HepG2 (cell line): ENCODE data around the gene PSMB8. TPM values are rescaled to one million over a fixed set of nuclear protein-coding genes. Genes with fewer than 3 reads are reported as not detected.

Experiments used
- ARNTL ChIP-seq: sonication (generic); formaldehyde crosslinking; IDR thresholded peaks from 2 replicates; pipeline ENCODE4 v1.4.0; 2020; ENCODE audit warnings: mild to moderate bottlenecking, missing genetic modification reagents
- ATF1 ChIP-seq: IDR thresholded peaks from 2 replicates; pipeline ENCODE4 v1.6.1; 2016; ENCODE audit warnings: mild to moderate bottlenecking, control low read depth
- CEBPG ChIP-seq: IDR thresholded peaks from 2 replicates; pipeline ENCODE4 v1.6.1; 2016
- DMTF1 ChIP-seq: sonication (generic); formaldehyde crosslinking; IDR thresholded peaks from 2 replicates; pipeline ENCODE4 v1.4.0; 2020; ENCODE audit warnings: mild to moderate bottlenecking, missing genetic modification reagents
- DRAP1 ChIP-seq: IDR thresholded peaks from 2 replicates; pipeline ENCODE4 v1.6.1; 2016; ENCODE audit warnings: missing genetic modification reagents, missing compliant biosample characterization
- IRF2 ChIP-seq: IDR thresholded peaks from 2 replicates; pipeline ENCODE4 v1.6.1; 2018; ENCODE audit warnings: missing genetic modification reagents, missing compliant biosample characterization
- MIER3 ChIP-seq: IDR thresholded peaks from 2 replicates; pipeline ENCODE4 v1.6.1; 2016; ENCODE audit warnings: missing compliant biosample characterization, borderline replicate concordance
- RFXANK ChIP-seq: IDR thresholded peaks from 2 replicates; pipeline ENCODE4 v1.6.1; 2016
- RFXAP ChIP-seq: sonication (generic); formaldehyde crosslinking; IDR thresholded peaks from 2 replicates; pipeline ENCODE4 v1.4.0; 2020; ENCODE audit warnings: missing genetic modification reagents, borderline replicate concordance
- STAG1 ChIP-seq: sonication (generic); formaldehyde crosslinking; IDR thresholded peaks from 2 replicates; pipeline ENCODE4 v1.4.0; 2020; ENCODE audit warnings: missing genetic modification reagents
- SYNCRIP ChIP-seq: fragments of 200-400 bp; formaldehyde crosslinking; IDR thresholded peaks from 2 replicates; pipeline ENCODE4 v1.6.1; 2018; ENCODE audit warnings: mild to moderate bottlenecking, low read depth, low read length; ENCODE audit not compliant: insufficient read depth
- TCF7L2 ChIP-seq: IDR thresholded peaks from 2 replicates; pipeline ENCODE4 v1.6.1; 2011; ENCODE audit warnings: mild to moderate bottlenecking, low read depth, low read length, moderate library complexity
- ZNF407 ChIP-seq: sonication (generic); formaldehyde crosslinking; IDR thresholded peaks from one replicate; pipeline ENCODE4 v1.5.1; 2020; ENCODE audit warnings: mild to moderate bottlenecking, missing genetic modification reagents; ENCODE audit errors: not compliant biosample characterization
- ZNF737 ChIP-seq: sonication (generic); formaldehyde crosslinking; IDR thresholded peaks from 2 replicates; pipeline ENCODE4 v1.5.0; 2020; ENCODE audit warnings: missing genetic modification reagents, mild to moderate bottlenecking, borderline replicate concordance
- polyA plus RNA-seq, 8 experiments: library from polyadenylated mRNA; depleted of rRNA in 3 of 8; stranded (reverse) in 7 of 8; unstranded in 1 of 8; fragments of >200 nt; fragmentation: Illumina TruSeq in 4 of 8; extraction: Trizol in 4 of 8; gene quantifications; 2 replicates each; pipeline versions ENCODE4 v1.2.1 to v1.2.3, GENCODE V29; 2011 to 2016; ENCODE audit warnings: low read depth in 4 of 8, missing spikeins in 1 of 8, mixed read lengths in 1 of 8; ENCODE audit not compliant: insufficient read depth in 1 of 8
- total RNA-seq, 5 experiments: library from RNA; depleted of rRNA; stranded (reverse); fragments of >200 nt; fragmentation: Illumina TruSeq; extraction: Trizol; gene quantifications; 2 replicates each; pipeline ENCODE4 v1.2.3, GENCODE V29; 2016; ENCODE audit warnings: low read depth in 1 of 5

PSMB8 gene
- total and polyA plus RNA-seq, 2 of the 13 experiments (the other 11 are each of a cell fraction or from before 2014, with no cell fraction given) = 30.7 to 64.7 TPM

GRCh38 chr6:32825966-32826365 is 17.9 kb downstream of the PSMB8 start (continued):
- no peak for TF ChIP-seq ZNF407 (CRISPR knock-in tag)
- peak; percentile 80 for TF ChIP-seq STAG1
- no peak for TF ChIP-seq TCF7L2
- no peak for TF ChIP-seq ARNTL (CRISPR knock-in tag)
- peak; percentile 51; the same call in 1 of the 2 replicates for TF ChIP-seq IRF2 (CRISPR knock-in tag)
- TF ChIP-seq CEBPG (CRISPR knock-in tag) = 0 out of 2 replicates have a peak, but pooled peaks have one; percentile 19
- no peak for TF ChIP-seq DMTF1 (CRISPR knock-in tag)
- 0 out of 2 replicates have a peak, but pooled peaks have one; percentile 56 for TF ChIP-seq RFXANK
- TF ChIP-seq DRAP1 (CRISPR knock-in tag) = no peak
- TF ChIP-seq RFXAP (CRISPR knock-in tag) = no peak
- TF ChIP-seq SYNCRIP = no peak
- no peak for TF ChIP-seq ATF1 (CRISPR knock-in tag)
- no peak for TF ChIP-seq MIER3 (CRISPR knock-in tag)
- no peak for TF ChIP-seq ZNF737
